Jurkat, Clone E6-1 (cell line): Measurements from ENCODE around the gene LENG1.

Source experiments
- DNase-seq: peaks from one replicate; pipeline ENCODE4 v3.0.0-alpha.2; 2011; ENCODE audit warnings: low read depth, low spot score
- H3K4me3 ChIP-seq: 2 replicates; pipeline ENCODE4 v1.5.1; 2011; ENCODE audit warnings: mild to moderate bottlenecking, low read length, control low read depth, moderate library complexity

Gene LENG1

DNA sequence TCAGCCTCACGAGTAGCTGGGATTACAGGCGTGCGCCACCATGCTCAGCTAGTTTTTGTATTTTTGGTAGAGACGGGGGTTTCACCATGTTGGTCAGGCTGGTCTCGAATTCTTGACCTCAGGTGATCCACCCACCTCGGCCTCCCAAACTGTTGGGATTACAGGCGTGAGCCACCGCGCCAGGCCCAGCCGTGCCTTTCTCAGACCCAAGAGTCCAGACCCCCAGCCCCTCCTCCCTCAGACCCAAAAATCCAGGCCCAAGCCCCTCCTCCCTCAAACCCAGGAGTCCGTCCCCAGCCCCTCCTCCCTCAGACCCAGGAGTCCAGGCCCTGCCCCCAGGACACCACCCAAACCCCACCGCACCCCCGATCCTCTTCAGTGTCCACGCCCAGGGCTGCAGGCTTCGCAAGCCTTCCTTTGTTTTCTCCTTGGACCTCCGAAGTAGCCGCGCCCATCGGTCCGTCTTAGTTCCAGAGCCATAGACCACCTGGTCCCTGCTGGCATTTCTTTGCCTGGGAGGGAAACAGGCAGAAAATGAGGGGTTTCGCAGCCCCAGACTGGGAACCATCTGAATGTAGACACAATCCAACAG is 9.7 kb upstream of the LENG1 start:
- no peak overlapping the region for H3K4me3 ChIP-seq
- no peak for DNase-seq

DNA sequence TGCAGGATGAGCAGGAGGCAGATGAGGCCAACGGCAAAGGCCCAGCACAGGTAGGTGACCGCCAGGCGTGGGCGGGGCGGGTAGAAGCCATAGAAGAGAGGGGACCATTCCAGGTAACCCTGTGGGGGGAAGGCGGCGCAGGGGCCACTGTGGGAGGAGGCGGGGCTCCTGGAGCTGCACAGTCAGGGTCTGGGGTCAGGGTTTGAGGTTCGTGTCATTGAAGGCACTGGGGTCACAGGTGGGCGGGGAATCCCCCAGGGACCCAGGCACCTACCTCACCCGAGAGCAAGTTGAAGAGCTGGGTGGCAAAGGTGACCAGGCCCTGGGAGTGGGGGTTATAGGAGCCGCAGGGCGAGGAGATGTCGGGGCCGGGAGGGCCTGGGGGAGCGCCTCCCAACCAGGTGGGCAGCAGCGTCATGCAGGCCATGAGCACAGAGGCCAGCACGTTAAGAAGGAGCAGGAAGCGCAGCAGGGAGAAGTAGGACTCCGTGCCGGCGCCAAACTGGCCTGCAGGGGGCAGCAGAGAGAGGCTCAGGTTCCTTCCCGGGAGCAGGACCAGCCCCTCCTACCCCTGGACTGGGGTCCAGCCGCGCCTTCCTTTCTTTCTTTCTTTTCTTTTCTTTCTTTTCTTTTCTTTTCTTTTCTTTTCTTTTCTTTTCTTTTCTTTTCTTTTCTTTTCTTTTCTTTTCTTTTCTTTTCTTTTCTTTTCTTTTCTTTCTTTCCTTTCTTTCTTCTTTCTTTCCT is 8.8 kb upstream of the LENG1 start:
- peak; percentile 71 for DNase-seq
- no peak overlapping the region for H3K4me3 ChIP-seq

DNA sequence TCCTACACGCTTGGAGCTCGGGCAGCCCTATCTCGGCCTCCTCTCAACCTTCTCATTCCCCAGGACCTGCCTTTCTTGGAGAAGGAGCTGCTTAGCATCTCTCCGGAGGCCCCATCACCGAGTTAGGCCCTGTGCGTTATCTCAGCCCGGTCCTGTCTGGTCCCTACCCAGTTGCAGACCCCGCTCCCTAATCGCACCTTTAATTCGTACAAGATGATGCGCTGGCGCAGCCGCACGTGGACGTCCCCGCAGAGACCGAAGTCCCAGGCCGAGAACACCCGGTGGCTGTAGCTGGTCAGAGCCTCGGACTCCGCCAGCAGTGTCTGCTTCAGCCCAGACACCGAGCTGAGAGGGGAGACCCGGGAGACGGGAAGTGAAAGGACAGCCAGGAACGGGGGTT is 5.7 kb upstream of the LENG1 start:
- H3K4me3 ChIP-seq: no peak overlapping the region
- DNase-seq: no peak

DNA sequence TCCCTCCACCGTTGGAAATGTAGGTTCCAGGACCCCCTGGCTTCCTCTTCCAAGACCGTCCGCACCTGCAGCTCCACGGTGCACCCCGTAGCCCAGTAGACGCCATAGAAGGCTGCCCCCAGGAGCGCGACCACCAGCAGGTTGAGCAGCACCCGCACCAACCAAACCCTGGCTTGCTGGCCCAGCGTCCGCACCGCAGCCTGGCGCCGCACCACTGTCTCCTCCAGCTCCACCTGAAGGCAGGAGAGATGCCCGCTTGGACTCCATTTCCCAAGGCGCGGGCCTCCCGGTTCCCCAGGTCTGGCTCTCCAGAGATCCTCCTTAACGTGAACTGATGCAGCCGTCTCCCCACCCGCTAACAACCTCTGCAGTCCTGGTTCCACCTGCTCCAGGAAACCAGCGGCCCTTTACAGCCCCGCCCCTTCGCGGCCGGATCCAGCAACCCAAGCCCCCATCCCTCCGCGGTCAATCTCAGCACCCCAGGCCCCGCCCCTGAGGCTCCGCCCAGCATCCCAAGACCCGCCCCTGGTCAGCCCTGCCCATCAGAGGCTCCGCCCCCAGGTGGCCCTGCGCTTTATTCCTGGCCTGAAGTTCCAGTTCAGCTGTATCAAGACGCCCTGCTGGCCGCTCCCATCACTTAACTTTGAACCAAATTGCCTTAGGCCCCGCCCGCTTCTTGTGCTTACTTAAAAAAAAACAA is 5.0 kb upstream of the LENG1 start:
- DNase-seq: no peak
- H3K4me3 ChIP-seq: no peak overlapping the region

DNA sequence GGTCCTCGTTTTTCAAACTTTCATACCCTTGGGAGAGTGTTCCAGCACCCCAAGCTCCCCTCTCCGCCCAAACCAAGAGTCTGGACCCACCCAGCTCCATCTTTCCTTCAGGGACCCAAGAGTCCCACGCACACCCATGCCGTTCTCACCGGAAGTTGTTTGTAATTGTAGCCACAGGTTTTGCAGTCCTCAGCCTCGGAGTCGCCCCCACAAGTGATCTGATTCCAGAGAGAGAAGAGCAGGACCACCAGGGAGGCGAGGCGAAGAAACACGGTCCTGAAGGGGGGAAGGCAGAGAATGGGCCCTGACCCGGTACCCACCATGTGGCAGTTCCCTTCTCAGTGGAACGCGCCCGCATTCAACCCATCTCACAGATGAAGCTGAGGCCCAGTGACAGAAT is 3.4 kb upstream of the LENG1 start:
- DNase-seq: no peak
- no peak overlapping the region for H3K4me3 ChIP-seq

DNA sequence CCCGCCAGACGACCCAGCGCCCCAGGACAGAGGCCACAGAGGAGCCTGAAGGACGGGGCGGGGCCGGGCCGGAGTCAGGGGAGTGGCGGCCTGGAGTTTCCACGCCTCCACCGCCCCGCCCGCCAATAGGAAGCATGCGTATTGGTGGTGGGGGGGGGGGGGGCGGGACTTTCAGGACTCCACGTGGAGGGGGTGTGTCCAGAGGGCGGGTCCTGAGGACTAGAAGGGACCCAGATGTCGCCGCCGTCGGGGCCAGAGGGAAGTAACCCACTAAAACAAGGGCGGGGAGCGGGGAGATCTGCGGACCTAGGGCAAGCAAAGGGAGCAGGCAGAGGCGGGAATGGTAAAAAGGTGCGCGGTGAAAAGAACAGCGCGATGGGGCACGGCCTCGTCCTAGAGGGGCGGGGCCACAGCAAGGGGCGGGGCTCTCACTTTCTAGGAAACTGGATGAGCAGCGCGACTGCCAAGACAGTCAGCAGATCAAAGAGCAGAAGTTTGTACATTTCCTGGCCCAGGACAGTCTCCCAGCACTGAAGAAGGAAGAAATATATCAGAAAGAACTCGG is 2.8 kb upstream of the LENG1 start:
- peak overlapping the region; percentile 32 for H3K4me3 ChIP-seq
- DNase-seq: peak; percentile 33

DNA sequence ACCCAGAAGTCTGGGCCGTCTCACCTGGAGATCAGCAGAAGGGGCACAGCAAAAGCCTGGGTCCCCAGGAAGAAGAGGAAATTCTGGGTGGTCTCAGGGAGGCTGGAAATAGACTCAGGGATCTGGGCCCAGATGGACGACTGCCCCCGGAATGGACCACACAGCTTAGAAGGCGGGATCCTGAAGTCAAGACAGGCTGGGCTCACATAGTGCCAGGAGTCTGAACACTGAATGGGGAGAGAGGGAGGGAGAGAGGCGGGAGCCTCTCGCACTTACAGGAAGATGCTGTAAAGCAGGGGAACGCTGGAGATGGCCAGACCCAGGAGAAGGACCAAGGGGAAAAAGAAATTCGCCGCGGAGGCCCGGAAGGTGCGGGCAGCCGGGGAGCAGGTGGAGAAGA is 1.3 kb upstream of the LENG1 start:
- peak overlapping the region; percentile 85 for H3K4me3 ChIP-seq
- DNase-seq: no peak

DNA sequence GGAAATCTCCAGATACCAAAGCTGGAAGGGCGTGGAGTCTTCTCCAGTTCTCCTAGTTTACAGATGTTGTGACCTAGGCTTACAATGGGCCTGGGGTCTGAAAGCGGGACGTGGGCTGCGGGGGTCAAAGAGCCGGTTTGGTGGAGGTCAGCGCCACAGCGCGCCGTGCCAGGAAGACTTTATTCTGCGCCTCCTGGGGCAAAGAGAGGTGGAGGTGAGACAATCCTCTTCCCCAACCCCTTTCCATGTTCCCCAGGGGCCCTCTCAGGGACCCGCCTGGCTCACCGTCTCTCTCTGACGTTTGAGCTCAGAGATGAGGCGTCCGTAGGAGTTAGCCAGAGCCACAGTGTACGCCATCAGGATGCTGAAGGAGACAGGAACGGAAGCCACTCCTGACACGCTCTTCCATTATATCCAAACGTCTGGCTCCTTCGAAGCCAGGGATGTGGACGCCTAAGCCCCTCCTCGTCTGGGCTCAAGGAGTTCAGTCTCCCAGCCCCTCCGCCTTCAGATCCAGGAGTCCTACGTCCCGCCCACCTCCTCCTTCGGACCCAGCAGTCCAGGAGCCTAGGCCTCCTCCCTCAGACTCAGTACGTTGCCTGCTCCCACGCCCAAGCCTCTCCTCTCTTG is 776 bp upstream of the LENG1 start:
- H3K4me3 ChIP-seq: peak overlapping the region; percentile 85
- DNase-seq: no peak

DNA sequence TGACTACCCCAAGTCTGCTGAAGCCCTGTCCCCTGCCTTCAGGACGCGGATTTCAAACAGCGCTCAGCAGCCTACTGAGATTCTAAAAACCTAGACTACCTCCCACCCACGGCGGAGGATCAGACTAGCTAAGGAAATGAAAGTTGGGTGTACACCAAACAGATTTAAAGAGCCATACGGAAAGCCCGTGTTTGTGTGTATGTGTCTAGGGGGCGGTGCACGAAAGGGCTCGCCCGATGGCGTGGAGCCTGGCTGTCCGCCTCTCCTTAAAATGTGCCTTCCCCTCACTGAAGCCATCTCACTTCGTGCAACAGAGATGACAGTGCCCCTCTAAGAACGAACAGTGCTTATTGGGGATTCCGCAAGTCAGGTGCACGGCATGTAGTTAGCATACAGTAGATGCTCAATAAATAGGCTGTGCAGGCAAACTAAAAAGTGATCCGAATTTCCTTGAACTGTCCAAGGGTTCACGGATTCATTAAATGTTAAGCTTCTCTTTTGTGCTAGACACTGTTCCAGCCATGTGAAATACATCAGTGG is 639 bp downstream of the LENG1 start:
- H3K4me3 ChIP-seq: peak overlapping the region; percentile 80
- no peak for DNase-seq

DNA sequence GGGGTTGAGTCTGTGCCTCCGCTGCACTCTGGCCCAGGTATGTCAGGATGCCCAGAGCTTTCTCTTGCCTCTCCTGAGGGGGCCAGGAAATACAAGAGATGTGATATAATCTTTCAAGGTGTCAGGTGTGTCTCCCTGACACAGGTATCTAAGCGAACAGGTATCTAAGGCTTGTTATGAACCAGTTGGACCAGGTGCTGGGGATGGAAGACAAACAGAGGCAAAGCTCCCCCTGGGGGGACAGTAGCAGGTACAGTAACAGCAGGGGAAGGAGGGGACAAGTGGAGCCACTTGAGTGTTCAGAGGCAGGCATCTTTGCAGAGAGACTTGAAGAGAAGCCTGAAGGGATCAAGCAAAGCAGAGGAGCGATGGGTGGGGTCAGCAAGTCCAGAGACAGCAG is 2.6 kb downstream of the LENG1 start:
- no peak overlapping the region for H3K4me3 ChIP-seq
- DNase-seq: no peak

DNA sequence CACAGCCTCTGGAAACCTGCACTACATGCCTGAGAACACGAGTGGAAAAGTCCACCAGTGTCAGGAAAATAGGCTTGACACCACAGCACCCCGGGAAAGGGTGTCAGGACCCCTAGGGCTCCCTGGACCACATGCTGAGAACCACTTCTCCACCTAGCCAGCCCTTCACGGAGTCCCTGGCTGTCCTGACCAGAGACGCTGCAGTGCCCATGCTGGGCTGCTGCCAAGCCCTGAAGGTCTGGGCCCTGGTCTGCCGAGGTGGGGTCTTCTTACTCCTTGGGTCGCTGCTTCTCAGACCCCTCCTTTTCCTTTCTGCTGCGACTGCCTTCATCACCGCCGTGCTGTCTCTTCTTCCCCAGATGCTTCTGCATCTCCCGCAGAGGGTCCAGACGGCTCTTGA is 3.0 kb downstream of the LENG1 start:
- no peak for DNase-seq
- no peak overlapping the region for H3K4me3 ChIP-seq

DNA sequence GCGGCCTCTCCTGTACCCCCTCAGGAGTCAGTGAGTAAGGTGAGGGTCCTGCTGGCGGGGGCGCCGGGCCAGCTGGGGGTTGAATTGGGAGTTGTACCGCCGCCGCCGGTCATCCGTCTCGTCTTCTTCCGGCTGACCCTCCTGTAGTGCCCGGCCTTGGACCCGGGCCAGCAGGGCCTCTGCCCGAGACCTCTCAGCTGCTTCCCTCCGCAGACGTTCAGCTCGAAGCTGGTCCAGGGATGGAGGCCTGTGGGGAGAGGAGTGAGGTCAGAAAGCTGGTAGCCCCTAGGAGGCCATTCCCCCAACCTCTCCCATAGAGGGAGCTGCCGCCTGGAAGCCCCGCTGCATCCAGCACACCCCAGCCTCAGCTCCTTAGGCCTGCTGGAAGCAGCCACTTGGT is 3.8 kb downstream of the LENG1 start:
- no peak for DNase-seq

DNA sequence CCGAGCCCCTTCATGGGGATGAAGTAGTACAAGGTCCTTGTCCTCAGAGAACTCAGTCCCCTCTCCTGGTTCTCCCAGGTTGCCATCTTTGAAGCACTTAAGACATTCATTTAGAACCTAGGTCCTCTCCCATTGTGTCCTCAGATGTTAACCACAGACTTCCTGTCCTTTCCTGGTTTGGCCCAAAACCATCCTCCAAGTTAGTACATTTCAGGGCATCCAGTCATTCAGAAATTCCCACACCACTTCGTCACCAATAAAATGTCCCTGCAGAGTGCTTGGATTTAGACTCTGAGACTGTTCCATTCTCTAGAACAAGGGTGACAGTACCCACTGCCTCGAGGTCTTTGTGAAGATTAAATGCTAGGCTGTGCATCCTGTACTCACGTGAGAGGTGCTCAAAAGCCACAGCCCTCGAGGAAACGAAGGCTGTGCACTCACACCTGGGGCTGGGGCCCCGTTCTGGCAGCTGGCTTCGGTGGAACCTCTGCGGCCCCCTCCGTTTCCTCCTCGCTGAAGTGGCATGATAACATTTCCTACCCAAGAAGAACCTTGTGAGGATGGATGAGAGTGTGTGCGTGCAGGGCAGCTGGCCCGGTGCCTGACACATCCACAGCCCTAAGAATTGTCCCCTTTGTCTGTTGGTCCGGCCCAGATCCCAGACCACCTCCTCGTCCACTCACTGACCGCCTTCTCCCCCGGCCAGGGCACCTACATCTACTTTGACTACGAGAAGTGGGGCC is 4.7 kb downstream of the LENG1 start:
- peak; percentile 88 for DNase-seq
- no peak overlapping the region for H3K4me3 ChIP-seq

More for the DNA sequence above, 3.8 kb downstream of the LENG1 start:
- no peak overlapping the region for H3K4me3 ChIP-seq

DNA sequence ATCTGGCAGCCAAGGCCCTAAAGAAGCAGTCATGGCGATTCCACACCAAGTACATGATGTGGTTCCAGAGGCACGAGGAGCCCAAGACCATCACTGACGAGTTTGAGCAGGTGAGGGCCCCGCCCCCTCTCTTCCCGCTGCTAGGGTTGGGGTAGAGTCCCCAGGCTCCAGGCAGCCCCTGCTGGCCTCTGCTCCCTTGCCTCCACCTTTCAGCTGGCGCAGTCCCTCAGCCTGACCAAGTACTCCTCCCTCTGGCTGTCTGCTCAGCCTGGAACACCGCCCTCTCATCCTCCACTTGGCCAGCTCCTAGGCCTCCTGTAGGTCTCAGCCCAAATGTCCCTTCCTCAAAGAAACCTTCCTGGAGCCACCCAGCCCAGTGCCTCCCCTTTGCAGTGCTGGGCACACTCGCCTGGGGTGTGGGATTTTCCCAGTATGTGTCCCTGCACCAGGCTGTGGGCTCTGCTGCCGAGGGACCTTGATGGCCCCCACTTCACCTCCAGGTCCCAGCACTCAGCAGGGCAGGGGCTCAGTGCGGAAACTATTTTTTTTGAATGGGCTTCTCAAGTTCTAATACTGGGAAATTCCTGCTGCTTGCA is 5.7 kb downstream of the LENG1 start:
- H3K4me3 ChIP-seq: no peak overlapping the region
- no peak for DNase-seq

DNA sequence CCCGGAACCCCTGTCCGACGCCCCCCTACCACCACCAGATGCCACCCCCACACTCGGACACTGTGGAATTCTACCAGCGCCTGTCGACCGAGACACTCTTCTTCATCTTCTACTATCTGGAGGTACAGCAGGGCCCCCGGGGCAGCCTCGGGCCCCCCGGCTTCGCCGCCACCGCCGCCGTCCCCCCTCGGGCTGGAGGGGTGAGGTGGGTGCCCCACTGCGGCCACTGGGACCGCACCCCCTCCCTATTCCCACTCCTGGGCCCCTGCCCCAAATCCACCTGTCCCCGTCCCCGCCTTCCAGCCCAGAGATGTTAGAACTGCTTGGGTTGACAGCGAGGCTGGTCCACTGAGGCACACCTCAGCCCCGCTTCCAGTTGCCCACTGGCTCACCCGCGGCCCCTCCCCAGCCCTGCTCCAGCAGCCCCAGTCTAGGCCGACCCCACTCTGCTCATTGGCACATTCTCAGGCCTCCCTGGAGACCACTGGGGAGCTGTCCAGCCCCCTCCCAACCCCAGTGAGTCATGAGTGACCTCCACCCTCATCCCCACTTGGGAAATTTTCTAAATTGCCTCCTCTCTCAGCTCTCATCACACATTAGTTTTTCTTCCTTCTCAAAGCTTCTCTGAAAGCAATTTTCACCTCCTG is 6.5 kb downstream of the LENG1 start:
- DNase-seq: no peak
- no peak overlapping the region for H3K4me3 ChIP-seq

DNA sequence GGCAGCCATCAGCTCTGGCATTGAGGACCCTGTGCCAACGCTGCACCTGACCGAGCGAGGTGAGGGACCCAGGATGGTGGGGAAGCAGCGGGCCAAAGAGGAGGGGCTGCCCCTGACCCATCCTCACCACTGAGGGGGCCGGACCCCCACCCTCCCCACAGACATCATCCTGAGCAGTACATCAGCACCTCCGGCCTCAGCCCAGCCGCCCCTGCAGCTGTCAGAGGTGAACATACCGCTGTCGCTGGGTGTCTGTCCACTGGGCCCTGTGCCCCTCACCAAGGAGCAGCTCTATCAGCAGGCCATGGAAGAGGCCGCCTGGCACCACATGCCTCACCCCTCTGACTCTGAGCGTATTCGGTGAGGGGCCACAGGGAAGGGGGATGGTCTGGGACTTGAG is 7.3 kb downstream of the LENG1 start:
- H3K4me3 ChIP-seq: no peak overlapping the region
- DNase-seq: no peak

DNA sequence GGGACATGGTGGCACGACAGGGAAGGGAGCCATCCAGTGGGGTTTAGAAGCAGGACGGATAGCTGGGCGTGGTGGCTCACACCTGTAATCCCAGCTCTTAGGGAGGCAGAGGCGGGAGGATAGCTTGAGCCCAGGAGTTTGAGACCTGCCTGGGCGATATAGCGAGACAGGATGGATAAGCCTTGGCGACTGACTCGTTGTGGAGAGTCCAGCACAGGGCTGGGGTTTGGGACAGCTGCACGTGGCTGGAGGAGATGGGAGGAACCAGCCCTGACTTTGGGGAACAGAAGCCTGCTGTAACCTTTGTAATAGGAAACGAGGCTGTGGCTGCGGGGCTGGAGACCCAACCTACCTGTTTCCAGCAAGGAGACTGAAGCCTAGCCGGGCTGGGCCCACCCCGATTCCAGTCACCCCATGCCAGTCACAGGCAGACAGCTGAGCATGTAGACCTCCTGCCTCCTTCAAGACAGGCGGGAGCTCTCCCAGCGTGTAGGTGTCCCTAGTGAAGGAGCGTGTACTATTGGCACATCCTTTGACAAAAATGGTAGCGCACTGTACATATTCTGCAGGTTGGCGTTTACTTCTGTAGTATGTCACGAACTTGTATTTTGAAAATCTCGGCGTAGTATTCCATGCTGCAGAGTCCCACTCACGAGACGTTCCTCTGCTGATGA is 8.0 kb downstream of the LENG1 start:
- no peak for DNase-seq
- no peak overlapping the region for H3K4me3 ChIP-seq
